ENCODE data around the gene DTNB.
"Not testable (repeated sequence)": the region's sequence is repeated elsewhere in the genome, so short reads cannot be mapped to it uniquely, and the experiment has no call there.

The DTNB gene

GRCh38 chr2:25552318-25552717 lies 121.1 kb downstream of the DTNB start:
- Histone ChIP-seq H3K9ac (ENCODE audit: low read depth in 1 of 2, low read length in 2 of 2) (no peak overlapping the region), H3K9me3 (ENCODE audit: control insufficient read depth in 2 of 2, low read length in 2 of 2) (no peaks in the 10 kb centered on the region), H3K27ac (ENCODE audit: low read depth in 2 of 2, low read length in 2 of 2) (no peak overlapping the region), H3K36me3 (ENCODE audit: control insufficient read depth in 2 of 2, insufficient read depth in 2 of 2, low read length in 2 of 2) (no peaks in the 10 kb centered on the region), H3K4me3 (ENCODE audit: low read length in 2 of 2) (no peak overlapping the region), H3K27me3 (ENCODE audit: control insufficient read depth in 2 of 2, insufficient read depth in 2 of 2, low read length in 2 of 2) (no peaks in the 10 kb centered on the region), H3K4me1 (ENCODE audit: control insufficient read depth in 2 of 2, insufficient read depth in 2 of 2, low read length in 2 of 2) (no peaks in the 10 kb centered on the region)

- no peaks in the 10 kb centered on the region for H3K4me1 ChIP-seq (ENCODE audit: control insufficient read depth in 2 of 2, insufficient read depth in 2 of 2, low read length in 2 of 2)
- H3K36me3 ChIP-seq (ENCODE audit: control insufficient read depth in 2 of 2, insufficient read depth in 2 of 2, low read length in 2 of 2): no peaks in the 10 kb centered on the region
- no peaks in the 10 kb centered on the region for H3K27me3 ChIP-seq (ENCODE audit: control insufficient read depth in 2 of 2, insufficient read depth in 2 of 2, low read length in 2 of 2)
- no peak overlapping the region for H3K9ac ChIP-seq (ENCODE audit: low read depth in 1 of 2, low read length in 2 of 2)
- no peak overlapping the region for H3K4me3 ChIP-seq (ENCODE audit: low read length in 2 of 2)
- H3K27ac ChIP-seq (ENCODE audit: low read depth in 2 of 2, low read length in 2 of 2): no peak overlapping the region
- H3K9me3 ChIP-seq (ENCODE audit: control insufficient read depth in 2 of 2, low read length in 2 of 2): no peaks in the 10 kb centered on the region
Observed at GRCh38 chr2:25551316-25551715, 122.1 kb downstream of the DTNB start.

GRCh38 chr2:25549571-25549970 lies 123.8 kb downstream of the DTNB start:
- not testable (repeated sequence) for H3K4me3 ChIP-seq (ENCODE audit: low read length in 2 of 2); H3K9me3 ChIP-seq (ENCODE audit: control insufficient read depth in 2 of 2, low read length in 2 of 2); H3K27ac ChIP-seq (ENCODE audit: low read depth in 2 of 2, low read length in 2 of 2); H3K27me3 ChIP-seq (ENCODE audit: control insufficient read depth in 2 of 2, insufficient read depth in 2 of 2, low read length in 2 of 2); H3K36me3 ChIP-seq (ENCODE audit: control insufficient read depth in 2 of 2, insufficient read depth in 2 of 2, low read length in 2 of 2); H3K4me1 ChIP-seq (ENCODE audit: control insufficient read depth in 2 of 2, insufficient read depth in 2 of 2, low read length in 2 of 2); H3K9ac ChIP-seq (ENCODE audit: low read depth in 1 of 2, low read length in 2 of 2)

GRCh38 chr2:25548601-25549000 lies 124.8 kb downstream of the DTNB start:
- Histone ChIP-seq H3K4me1 (ENCODE audit: control insufficient read depth in 2 of 2, insufficient read depth in 2 of 2, low read length in 2 of 2) (no peaks in the 10 kb centered on the region), H3K9me3 (ENCODE audit: control insufficient read depth in 2 of 2, low read length in 2 of 2) (no peaks in the 10 kb centered on the region), H3K9ac (ENCODE audit: low read depth in 1 of 2, low read length in 2 of 2) (no peak overlapping the region), H3K4me3 (ENCODE audit: low read length in 2 of 2) (no peak overlapping the region), H3K27ac (ENCODE audit: low read depth in 2 of 2, low read length in 2 of 2) (no peak overlapping the region), H3K27me3 (ENCODE audit: control insufficient read depth in 2 of 2, insufficient read depth in 2 of 2, low read length in 2 of 2) (no peaks in the 10 kb centered on the region), H3K36me3 (ENCODE audit: control insufficient read depth in 2 of 2, insufficient read depth in 2 of 2, low read length in 2 of 2) (no peaks in the 10 kb centered on the region)

- H3K9ac ChIP-seq (ENCODE audit: low read depth in 1 of 2, low read length in 2 of 2): no peak overlapping the region
- no peaks in the 10 kb centered on the region for H3K27me3 ChIP-seq (ENCODE audit: control insufficient read depth in 2 of 2, insufficient read depth in 2 of 2, low read length in 2 of 2)
- H3K36me3 ChIP-seq (ENCODE audit: control insufficient read depth in 2 of 2, insufficient read depth in 2 of 2, low read length in 2 of 2): no peaks in the 10 kb centered on the region
Observed at GRCh38 chr2:25546852-25547251, 126.5 kb downstream of the DTNB start.

GRCh38 chr2:25545899-25546298 lies 127.5 kb downstream of the DTNB start:
- no peak overlapping the region for H3K4me3 ChIP-seq (ENCODE audit: low read length in 2 of 2)
- H3K9me3 ChIP-seq (ENCODE audit: control insufficient read depth in 2 of 2, low read length in 2 of 2): no peaks in the 10 kb centered on the region
- H3K27ac ChIP-seq (ENCODE audit: low read depth in 2 of 2, low read length in 2 of 2): no peak overlapping the region
- H3K4me1 ChIP-seq (ENCODE audit: control insufficient read depth in 2 of 2, insufficient read depth in 2 of 2, low read length in 2 of 2): no peaks in the 10 kb centered on the region
- H3K9ac ChIP-seq (ENCODE audit: low read depth in 1 of 2, low read length in 2 of 2): no peak overlapping the region
- no peaks in the 10 kb centered on the region for H3K36me3 ChIP-seq (ENCODE audit: control insufficient read depth in 2 of 2, insufficient read depth in 2 of 2, low read length in 2 of 2)
- H3K27me3 ChIP-seq (ENCODE audit: control insufficient read depth in 2 of 2, insufficient read depth in 2 of 2, low read length in 2 of 2): no peaks in the 10 kb centered on the region

More at GRCh38 chr2:25546852-25547251, 126.5 kb downstream of the DTNB start:
- no peaks in the 10 kb centered on the region for H3K9me3 ChIP-seq (ENCODE audit: control insufficient read depth in 2 of 2, low read length in 2 of 2)
- no peak overlapping the region for H3K27ac ChIP-seq (ENCODE audit: low read depth in 2 of 2, low read length in 2 of 2)
- no peaks in the 10 kb centered on the region for H3K4me1 ChIP-seq (ENCODE audit: control insufficient read depth in 2 of 2, insufficient read depth in 2 of 2, low read length in 2 of 2)
- H3K4me3 ChIP-seq (ENCODE audit: low read length in 2 of 2): no peak overlapping the region

GRCh38 chr2:25544445-25544844 lies 128.9 kb downstream of the DTNB start:
- H3K4me3 ChIP-seq (ENCODE audit: low read length in 2 of 2): no peak overlapping the region
- H3K9me3 ChIP-seq (ENCODE audit: control insufficient read depth in 2 of 2, low read length in 2 of 2): no peaks in the 10 kb centered on the region
- no peaks in the 10 kb centered on the region for H3K36me3 ChIP-seq (ENCODE audit: control insufficient read depth in 2 of 2, insufficient read depth in 2 of 2, low read length in 2 of 2)
- H3K27me3 ChIP-seq (ENCODE audit: control insufficient read depth in 2 of 2, insufficient read depth in 2 of 2, low read length in 2 of 2): no peaks in the 10 kb centered on the region
- H3K27ac ChIP-seq (ENCODE audit: low read depth in 2 of 2, low read length in 2 of 2): no peak overlapping the region
- H3K9ac ChIP-seq (ENCODE audit: low read depth in 1 of 2, low read length in 2 of 2): no peak overlapping the region
- H3K4me1 ChIP-seq (ENCODE audit: control insufficient read depth in 2 of 2, insufficient read depth in 2 of 2, low read length in 2 of 2): no peaks in the 10 kb centered on the region

- H3K27me3 ChIP-seq (ENCODE audit: control insufficient read depth in 2 of 2, insufficient read depth in 2 of 2, low read length in 2 of 2): no peaks in the 10 kb centered on the region
- H3K4me3 ChIP-seq (ENCODE audit: low read length in 2 of 2): no peak overlapping the region
- H3K9me3 ChIP-seq (ENCODE audit: control insufficient read depth in 2 of 2, low read length in 2 of 2): no peaks in the 10 kb centered on the region
- H3K27ac ChIP-seq (ENCODE audit: low read depth in 2 of 2, low read length in 2 of 2): no peak overlapping the region
- no peaks in the 10 kb centered on the region for H3K4me1 ChIP-seq (ENCODE audit: control insufficient read depth in 2 of 2, insufficient read depth in 2 of 2, low read length in 2 of 2)
- H3K9ac ChIP-seq (ENCODE audit: low read depth in 1 of 2, low read length in 2 of 2): no peak overlapping the region
- H3K36me3 ChIP-seq (ENCODE audit: control insufficient read depth in 2 of 2, insufficient read depth in 2 of 2, low read length in 2 of 2): no peaks in the 10 kb centered on the region
Observed at GRCh38 chr2:25543939-25544338, 129.4 kb downstream of the DTNB start.

GRCh38 chr2:25541378-25541777 lies 132.0 kb downstream of the DTNB start:
- Histone ChIP-seq H3K27ac (ENCODE audit: low read depth in 2 of 2, low read length in 2 of 2) (no peak overlapping the region), H3K4me3 (ENCODE audit: low read length in 2 of 2) (no peak overlapping the region), H3K36me3 (ENCODE audit: control insufficient read depth in 2 of 2, insufficient read depth in 2 of 2, low read length in 2 of 2) (no peaks in the 10 kb centered on the region), H3K4me1 (ENCODE audit: control insufficient read depth in 2 of 2, insufficient read depth in 2 of 2, low read length in 2 of 2) (no peaks in the 10 kb centered on the region), H3K9ac (ENCODE audit: low read depth in 1 of 2, low read length in 2 of 2) (no peak overlapping the region), H3K9me3 (ENCODE audit: control insufficient read depth in 2 of 2, low read length in 2 of 2) (no peaks in the 10 kb centered on the region), H3K27me3 (ENCODE audit: control insufficient read depth in 2 of 2, insufficient read depth in 2 of 2, low read length in 2 of 2) (no peaks in the 10 kb centered on the region)

GRCh38 chr2:25539136-25539535 lies 134.2 kb downstream of the DTNB start:
- no peak overlapping the region for H3K9ac ChIP-seq (ENCODE audit: low read depth in 1 of 2, low read length in 2 of 2)
- H3K27ac ChIP-seq (ENCODE audit: low read depth in 2 of 2, low read length in 2 of 2): no peak overlapping the region
- no peaks in the 10 kb centered on the region for H3K36me3 ChIP-seq (ENCODE audit: control insufficient read depth in 2 of 2, insufficient read depth in 2 of 2, low read length in 2 of 2)
- no peaks in the 10 kb centered on the region for H3K9me3 ChIP-seq (ENCODE audit: control insufficient read depth in 2 of 2, low read length in 2 of 2)
- H3K4me3 ChIP-seq (ENCODE audit: low read length in 2 of 2): no peak overlapping the region
- no peaks in the 10 kb centered on the region for H3K4me1 ChIP-seq (ENCODE audit: control insufficient read depth in 2 of 2, insufficient read depth in 2 of 2, low read length in 2 of 2)
- H3K27me3 ChIP-seq (ENCODE audit: control insufficient read depth in 2 of 2, insufficient read depth in 2 of 2, low read length in 2 of 2): no peaks in the 10 kb centered on the region

GRCh38 chr2:25537526-25537925 lies 135.9 kb downstream of the DTNB start:
- Histone ChIP-seq H3K4me1 (ENCODE audit: control insufficient read depth in 2 of 2, insufficient read depth in 2 of 2, low read length in 2 of 2) (no peaks in the 10 kb centered on the region), H3K36me3 (ENCODE audit: control insufficient read depth in 2 of 2, insufficient read depth in 2 of 2, low read length in 2 of 2) (no peaks in the 10 kb centered on the region), H3K27me3 (ENCODE audit: control insufficient read depth in 2 of 2, insufficient read depth in 2 of 2, low read length in 2 of 2) (no peaks in the 10 kb centered on the region), H3K4me3 (ENCODE audit: low read length in 2 of 2) (no peak overlapping the region), H3K9me3 (ENCODE audit: control insufficient read depth in 2 of 2, low read length in 2 of 2) (no peaks in the 10 kb centered on the region), H3K27ac (ENCODE audit: low read depth in 2 of 2, low read length in 2 of 2) (no peak overlapping the region), H3K9ac (ENCODE audit: low read depth in 1 of 2, low read length in 2 of 2) (no peak overlapping the region)
